ENCODE data around the gene GIGYF2. TPM values are rescaled to one million over a fixed set of nuclear protein-coding genes. Genes with fewer than 3 reads are reported as not detected.
A peak's percentile ranks its signal among the peaks of the same experiment; 100 is the strongest.

The GIGYF2 gene
- total RNA-seq, 6 donors from 2014 or later: 54.7 to 127 (median 70.8) TPM

DNA sequence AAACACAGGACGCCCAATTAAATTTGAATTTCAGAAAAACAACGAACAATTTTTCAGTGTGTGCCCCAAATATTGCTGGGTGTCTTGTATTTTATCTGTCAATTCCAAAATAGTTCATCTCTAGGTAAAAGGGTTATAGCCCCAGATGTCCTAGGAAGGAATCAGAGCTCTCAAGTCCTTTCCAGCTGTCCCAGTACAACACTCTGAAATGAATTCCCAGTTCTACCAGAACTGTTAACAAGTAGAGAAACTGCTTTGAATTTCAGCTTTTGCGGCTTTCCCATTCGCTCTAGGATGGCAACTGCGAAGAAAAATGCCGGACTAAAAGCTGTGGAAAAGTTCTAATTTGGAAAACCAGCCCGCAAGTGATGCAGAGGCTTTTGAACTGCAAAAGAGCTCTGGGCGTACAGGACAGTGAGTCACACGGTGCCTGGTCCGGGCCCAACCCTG is 497 bp upstream of the GIGYF2 start:
- Histone ChIP-seq H3K4me1 (peaks cover 23 to 41% (median 31%) of the 10 kb centered on the region in 4 donors), H3K4me3 (peak overlapping the region in 3 of 4 donors; percentile 78 to 92 (median 92)), H3K9me3 (no peaks in the 10 kb centered on the region), H3K36me3 (no peaks in the 10 kb centered on the region), H3K27ac (peak overlapping the region; percentile 92 to 99 (median 94)), H3K27me3 (no peaks in the 10 kb centered on the region)
- TF ChIP-seq POLR2A (IDR thresholded peaks at IDR 0.05) (no peak), CTCF (IDR thresholded peaks at IDR 0.05) (no peak), EP300 (IDR thresholded peaks at IDR 0.05) (no peak), POLR2AphosphoS5 (IDR thresholded peaks at IDR 0.05) (no peak)
- DNase-seq (no peak), ATAC-seq (ENCODE audit: low FRiP score in 2 of 2) (no peak)
- 47 to 61% methylated on average over 7 to 9 of the region's 10 CpGs for WGBS, 2 donors

GRCh38 chr2:232697807-232698110 is 628 bp downstream of the GIGYF2 start:
- peaks cover 23 to 49% (median 31%) of the 10 kb centered on the region in 4 donors for H3K4me1 ChIP-seq
- 0% methylated on average over 7 to 11 of the region's 11 CpGs for WGBS, 2 donors
- TF ChIP-seq POLR2A (IDR thresholded peaks at IDR 0.05) (no peak), POLR2AphosphoS5 (IDR thresholded peaks at IDR 0.05) (no peak), EP300 (IDR thresholded peaks at IDR 0.05) (no peak), CTCF (IDR thresholded peaks at IDR 0.05) (no peak)
- no peaks in the 10 kb centered on the region for H3K27me3 ChIP-seq
- peak in 1 of 2 donors; percentile 38 for ATAC-seq (ENCODE audit: low FRiP score in 2 of 2)
- H3K36me3 ChIP-seq: no peaks in the 10 kb centered on the region
- peak in 1 of 2 donors; percentile 37 for DNase-seq
- no peaks in the 10 kb centered on the region for H3K9me3 ChIP-seq
- H3K4me3 ChIP-seq: peak overlapping the region; percentile 78 to 92 (median 88)
- H3K27ac ChIP-seq: peak overlapping the region; percentile 92 to 99 (median 94)

DNA sequence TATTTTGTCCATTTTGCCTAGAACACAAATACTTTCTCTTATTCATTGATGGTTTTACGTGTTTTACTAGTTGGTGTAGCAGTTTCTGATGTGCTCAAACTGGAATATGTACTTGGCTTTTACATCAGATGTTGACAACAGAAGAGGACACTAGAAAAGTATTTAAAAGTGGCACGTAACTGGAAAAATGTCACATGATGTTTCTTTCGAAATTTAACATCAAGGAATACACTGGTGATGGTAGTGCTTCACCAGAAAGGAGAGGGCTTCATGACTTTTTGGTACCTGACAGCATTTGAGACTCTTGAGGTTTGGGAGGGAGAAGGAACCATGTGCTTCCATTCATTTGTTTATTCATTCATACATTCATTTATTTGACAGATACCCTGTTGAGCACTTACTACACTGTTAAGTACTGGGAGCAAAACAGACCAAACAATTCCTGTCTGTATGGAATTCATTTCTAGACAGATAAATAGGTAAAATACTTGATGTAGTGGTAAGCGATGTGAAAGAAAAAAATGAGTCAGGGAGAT is 1.5 kb downstream of the GIGYF2 start:
- Histone ChIP-seq H3K36me3 (peaks cover 0 to 3% (median 0%) of the 10 kb centered on the region in 4 donors), H3K4me3 (peak overlapping the region in 2 of 4 donors; percentile 78 to 92), H3K4me1 (peaks cover 23 to 49% (median 31%) of the 10 kb centered on the region in 4 donors), H3K27ac (peak overlapping the region in 1 of 4 donors; percentile 99), H3K27me3 (no peaks in the 10 kb centered on the region), H3K9me3 (no peaks in the 10 kb centered on the region)
- ATAC-seq (ENCODE audit: low FRiP score in 2 of 2) (no peak), DNase-seq (no peak)
- TF ChIP-seq POLR2AphosphoS5 (IDR thresholded peaks at IDR 0.05) (no peak), POLR2A (IDR thresholded peaks at IDR 0.05) (no peak), CTCF (IDR thresholded peaks at IDR 0.05) (no peak), EP300 (IDR thresholded peaks at IDR 0.05) (no peak)
- 50 to 58% methylated on average over 4 of the region's 4 CpGs for whole genome bisulfite sequencing, 2 donors

GRCh38 chr2:232699110-232699509 is 2.0 kb downstream of the GIGYF2 start:
- WGBS, 2 donors: 77 to 93% methylated on average over 2 of the region's 2 CpGs
- TF ChIP-seq POLR2AphosphoS5 (IDR thresholded peaks at IDR 0.05) (no peak), POLR2A (IDR thresholded peaks at IDR 0.05) (no peak), CTCF (IDR thresholded peaks at IDR 0.05) (no peak), EP300 (IDR thresholded peaks at IDR 0.05) (no peak)

DNA sequence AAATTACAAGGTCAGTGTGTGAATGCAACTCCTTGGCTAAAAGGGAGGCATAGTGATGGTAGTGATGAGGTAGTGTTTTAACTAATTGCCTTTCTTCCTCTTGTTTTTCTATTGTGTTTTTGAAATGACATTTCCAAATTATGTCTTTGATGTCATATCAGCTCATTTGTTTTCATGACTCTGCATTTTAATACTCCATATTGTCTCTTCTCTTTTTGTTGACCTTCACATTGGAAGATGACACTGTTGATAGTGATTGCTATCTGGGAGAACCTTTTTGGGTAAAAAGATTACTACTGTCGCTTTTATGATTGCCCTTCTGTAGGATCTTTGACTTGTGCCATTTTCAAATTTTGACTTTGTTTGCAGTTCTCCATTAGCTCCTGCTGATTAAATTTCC is 3.0 kb downstream of the GIGYF2 start:
- WGBS, 2 donors: 96 to 97% methylated on average over 1 of the region's 1 CpG
- no peak for ATAC-seq (ENCODE audit: low FRiP score in 2 of 2)
- DNase-seq: no peak
- no peak overlapping the region for H3K4me3 ChIP-seq
- H3K9me3 ChIP-seq: no peaks in the 10 kb centered on the region
- H3K4me1 ChIP-seq: peaks cover 23 to 49% (median 31%) of the 10 kb centered on the region in 4 donors
- H3K36me3 ChIP-seq: peaks cover 2 to 16% (median 3%) of the 10 kb centered on the region in 4 donors
- H3K27ac ChIP-seq: no peak overlapping the region
- TF ChIP-seq POLR2A (IDR thresholded peaks at IDR 0.05) (no peak), EP300 (IDR thresholded peaks at IDR 0.05) (no peak), POLR2AphosphoS5 (IDR thresholded peaks at IDR 0.05) (no peak), CTCF (IDR thresholded peaks at IDR 0.05) (no peak)
- no peaks in the 10 kb centered on the region for H3K27me3 ChIP-seq

More at GRCh38 chr2:232699110-232699509, 2.0 kb downstream of the GIGYF2 start:
- H3K36me3 ChIP-seq: peaks cover 0 to 7% (median under 1%) of the 10 kb centered on the region in 4 donors
- H3K9me3 ChIP-seq: no peaks in the 10 kb centered on the region
- peak overlapping the region in 1 of 4 donors; percentile 99 for H3K27ac ChIP-seq
- ATAC-seq (ENCODE audit: low FRiP score in 2 of 2) (no peak), DNase-seq (no peak)
- H3K4me3 ChIP-seq: peak overlapping the region in 1 of 4 donors; percentile 92
- H3K27me3 ChIP-seq: no peaks in the 10 kb centered on the region
- H3K4me1 ChIP-seq: peaks cover 23 to 49% (median 31%) of the 10 kb centered on the region in 4 donors
